Gastroesophageal sphincter (tissue), 3 donors: ENCODE results near the gene KRTAP1-5.
"Not testable (repeated sequence)": the region's sequence is repeated elsewhere in the genome, so short reads cannot be mapped to it uniquely, and the experiment has no call there.

Source experiments
- POLR2A ChIP-seq, 2 donors: fragments of 450-650 bp; IDR thresholded peaks; one replicate each; pipeline ENCODE4 v1.6.1; 2017; ENCODE audit warnings: antibody characterized with exemption in 2 of 2, mild to moderate bottlenecking in 2 of 2, moderate library complexity in 1 of 2
- POLR2AphosphoS5 ChIP-seq: sonication (generic); formaldehyde crosslinking; IDR thresholded peaks from one replicate; pipeline ENCODE4 v1.6.1; 2017; ENCODE audit warnings: antibody characterized with exemption
- TF ChIP-seq, protein P1 (sequence below), 4 experiments: fragments of 200-600 bp in 2 of 4; fragments of 450-650 bp in 2 of 4; sonication (generic) in 1 of 4; IDR thresholded peaks; one replicate each; pipeline ENCODE4 v1.5.1; 2017 to 2019; ENCODE audit warnings: antibody characterized with exemption in 4 of 4, mild to moderate bottlenecking in 2 of 4, moderate library complexity in 2 of 4

GRCh38 chr17:41040783-41041571 is 14.0 kb upstream of the KRTAP1-5 start, which contains the start of gene KRTAP1-1:
- TF ChIP-seq, protein P1, sequence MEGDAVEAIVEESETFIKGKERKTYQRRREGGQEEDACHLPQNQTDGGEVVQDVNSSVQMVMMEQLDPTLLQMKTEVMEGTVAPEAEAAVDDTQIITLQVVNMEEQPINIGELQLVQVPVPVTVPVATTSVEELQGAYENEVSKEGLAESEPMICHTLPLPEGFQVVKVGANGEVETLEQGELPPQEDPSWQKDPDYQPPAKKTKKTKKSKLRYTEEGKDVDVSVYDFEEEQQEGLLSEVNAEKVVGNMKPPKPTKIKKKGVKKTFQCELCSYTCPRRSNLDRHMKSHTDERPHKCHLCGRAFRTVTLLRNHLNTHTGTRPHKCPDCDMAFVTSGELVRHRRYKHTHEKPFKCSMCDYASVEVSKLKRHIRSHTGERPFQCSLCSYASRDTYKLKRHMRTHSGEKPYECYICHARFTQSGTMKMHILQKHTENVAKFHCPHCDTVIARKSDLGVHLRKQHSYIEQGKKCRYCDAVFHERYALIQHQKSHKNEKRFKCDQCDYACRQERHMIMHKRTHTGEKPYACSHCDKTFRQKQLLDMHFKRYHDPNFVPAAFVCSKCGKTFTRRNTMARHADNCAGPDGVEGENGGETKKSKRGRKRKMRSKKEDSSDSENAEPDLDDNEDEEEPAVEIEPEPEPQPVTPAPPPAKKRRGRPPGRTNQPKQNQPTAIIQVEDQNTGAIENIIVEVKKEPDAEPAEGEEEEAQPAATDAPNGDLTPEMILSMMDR (IDR thresholded peaks at IDR 0.05) = not testable (repeated sequence)
- TF ChIP-seq POLR2AphosphoS5; POLR2A (IDR thresholded peaks at IDR 0.05): not testable (repeated sequence)
